ENCODE results near the gene ST8SIA6.

DNA sequence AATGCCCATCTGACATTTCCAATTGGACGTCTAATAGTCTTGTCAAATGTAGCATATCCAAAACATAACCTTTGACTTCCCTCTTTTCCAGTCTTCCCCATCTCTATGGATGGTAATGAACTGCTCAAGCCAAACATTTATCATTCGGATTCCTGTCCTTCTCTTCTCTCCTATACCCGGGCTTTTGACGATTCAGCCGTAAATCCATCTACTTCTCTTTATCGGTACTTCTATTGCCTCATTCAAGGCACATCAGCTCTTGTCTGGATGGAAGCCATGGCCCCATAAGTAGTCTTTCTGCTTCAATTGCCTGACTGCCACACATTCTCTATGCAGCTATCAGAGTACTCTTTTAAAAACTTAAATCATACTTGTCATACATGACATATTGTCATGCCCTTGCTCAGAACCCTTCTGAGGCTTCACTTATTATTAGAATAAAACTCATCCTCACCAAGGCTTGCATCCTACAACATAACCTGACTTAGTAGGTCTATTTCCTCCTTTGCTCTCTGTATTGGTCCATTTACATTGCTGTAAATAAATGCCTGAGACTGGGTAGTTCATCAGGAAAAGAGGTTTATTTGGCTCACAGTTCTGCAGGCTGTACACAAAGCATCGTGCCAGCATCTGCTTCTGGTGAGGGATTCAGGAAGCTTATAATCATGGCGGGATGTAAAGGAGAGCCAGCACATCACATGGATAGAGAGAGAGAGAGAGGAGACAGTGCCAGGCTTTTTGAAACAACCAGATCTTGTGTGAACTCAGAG is 37.8 kb downstream of the ST8SIA6 start:
- no peak for TF ChIP-seq EZH2 (IDR thresholded peaks at IDR 0.05; ENCODE audit: borderline replicate concordance, low read length)
- TF ChIP-seq, protein P1, sequence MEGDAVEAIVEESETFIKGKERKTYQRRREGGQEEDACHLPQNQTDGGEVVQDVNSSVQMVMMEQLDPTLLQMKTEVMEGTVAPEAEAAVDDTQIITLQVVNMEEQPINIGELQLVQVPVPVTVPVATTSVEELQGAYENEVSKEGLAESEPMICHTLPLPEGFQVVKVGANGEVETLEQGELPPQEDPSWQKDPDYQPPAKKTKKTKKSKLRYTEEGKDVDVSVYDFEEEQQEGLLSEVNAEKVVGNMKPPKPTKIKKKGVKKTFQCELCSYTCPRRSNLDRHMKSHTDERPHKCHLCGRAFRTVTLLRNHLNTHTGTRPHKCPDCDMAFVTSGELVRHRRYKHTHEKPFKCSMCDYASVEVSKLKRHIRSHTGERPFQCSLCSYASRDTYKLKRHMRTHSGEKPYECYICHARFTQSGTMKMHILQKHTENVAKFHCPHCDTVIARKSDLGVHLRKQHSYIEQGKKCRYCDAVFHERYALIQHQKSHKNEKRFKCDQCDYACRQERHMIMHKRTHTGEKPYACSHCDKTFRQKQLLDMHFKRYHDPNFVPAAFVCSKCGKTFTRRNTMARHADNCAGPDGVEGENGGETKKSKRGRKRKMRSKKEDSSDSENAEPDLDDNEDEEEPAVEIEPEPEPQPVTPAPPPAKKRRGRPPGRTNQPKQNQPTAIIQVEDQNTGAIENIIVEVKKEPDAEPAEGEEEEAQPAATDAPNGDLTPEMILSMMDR (conservative IDR thresholded peaks at IDR 0.05 in 1 of 2, IDR thresholded peaks at IDR 0.05 in 1 of 2; ENCODE audit: extremely low read depth in 1 of 2, insufficient read depth in 1 of 2, low read depth in 1 of 2, low read length in 2 of 2), result no peak
